GM19238 (cell line): Measurements from ENCODE around the gene ANKRD18A.
"Not testable (repeated sequence)": the region's sequence is repeated elsewhere in the genome, so short reads cannot be mapped to it uniquely, and the experiment has no call there.

Source experiments
- DNase-seq: peaks from one replicate; pipeline ENCODE4 v3.0.0; 2011; ENCODE audit warnings: low spot score; ENCODE audit not compliant: insufficient read length

Gene ANKRD18A

DNA sequence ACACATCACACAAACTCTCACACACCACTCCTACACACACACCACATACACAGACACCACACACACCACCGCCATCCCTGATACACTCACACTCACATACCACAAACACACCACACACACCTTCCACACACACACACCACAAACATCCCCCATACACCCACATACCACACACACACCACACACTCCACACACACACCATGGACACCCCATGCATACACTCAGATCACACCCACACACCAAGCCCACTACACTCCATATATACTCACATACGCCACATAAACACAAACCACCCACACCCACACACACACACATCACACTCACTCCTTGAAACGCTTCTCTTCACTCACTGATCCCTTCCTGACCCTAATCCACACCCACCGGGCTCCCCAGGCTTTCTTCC is 9.1 kb upstream of the ANKRD18A start:
- DNase-seq: no peak

DNA sequence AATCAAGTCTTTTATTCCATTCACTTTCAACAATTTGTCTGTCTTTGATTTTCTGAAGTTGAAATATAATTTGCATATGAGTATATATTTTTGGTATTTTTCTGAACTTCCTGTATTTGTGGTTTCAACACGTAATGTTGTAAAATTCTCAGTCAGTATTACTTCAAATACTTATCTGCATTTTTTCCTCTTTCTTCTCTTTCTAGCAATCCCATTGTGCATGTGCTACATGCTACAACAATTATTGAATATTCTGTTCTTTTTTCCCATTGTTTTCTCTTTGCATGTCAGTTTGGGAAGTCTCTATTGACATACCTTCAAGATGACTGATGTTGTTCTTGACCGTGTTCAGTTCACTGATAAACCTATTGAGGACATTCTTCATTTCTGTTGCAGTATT is 5.6 kb upstream of the ANKRD18A start:
- no peak for DNase-seq

- DNase-seq: no peak
Observed at GRCh38 chr9:38622951-38623350, 2.6 kb upstream of the ANKRD18A start.

DNA sequence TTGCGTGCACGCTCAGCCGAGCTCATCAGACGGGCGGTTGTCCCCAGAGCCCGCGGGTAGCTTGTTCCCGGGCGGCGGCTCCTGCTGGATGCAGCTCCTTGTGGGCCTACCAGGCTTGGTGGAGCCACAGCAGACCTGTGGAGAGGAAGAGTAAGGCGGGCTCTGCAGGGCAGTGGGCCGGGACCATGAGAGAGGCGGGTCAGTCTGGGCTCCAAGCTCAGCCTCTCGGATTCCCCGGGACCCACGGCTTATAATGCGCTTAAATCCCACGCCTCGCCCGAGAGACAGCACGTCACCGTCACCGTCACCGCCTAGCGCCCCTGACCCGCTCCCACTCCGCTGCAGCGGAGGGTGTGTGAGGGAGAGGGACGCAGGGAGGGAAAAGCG is 1.9 kb upstream of the ANKRD18A start:
- no peak for DNase-seq

DNA sequence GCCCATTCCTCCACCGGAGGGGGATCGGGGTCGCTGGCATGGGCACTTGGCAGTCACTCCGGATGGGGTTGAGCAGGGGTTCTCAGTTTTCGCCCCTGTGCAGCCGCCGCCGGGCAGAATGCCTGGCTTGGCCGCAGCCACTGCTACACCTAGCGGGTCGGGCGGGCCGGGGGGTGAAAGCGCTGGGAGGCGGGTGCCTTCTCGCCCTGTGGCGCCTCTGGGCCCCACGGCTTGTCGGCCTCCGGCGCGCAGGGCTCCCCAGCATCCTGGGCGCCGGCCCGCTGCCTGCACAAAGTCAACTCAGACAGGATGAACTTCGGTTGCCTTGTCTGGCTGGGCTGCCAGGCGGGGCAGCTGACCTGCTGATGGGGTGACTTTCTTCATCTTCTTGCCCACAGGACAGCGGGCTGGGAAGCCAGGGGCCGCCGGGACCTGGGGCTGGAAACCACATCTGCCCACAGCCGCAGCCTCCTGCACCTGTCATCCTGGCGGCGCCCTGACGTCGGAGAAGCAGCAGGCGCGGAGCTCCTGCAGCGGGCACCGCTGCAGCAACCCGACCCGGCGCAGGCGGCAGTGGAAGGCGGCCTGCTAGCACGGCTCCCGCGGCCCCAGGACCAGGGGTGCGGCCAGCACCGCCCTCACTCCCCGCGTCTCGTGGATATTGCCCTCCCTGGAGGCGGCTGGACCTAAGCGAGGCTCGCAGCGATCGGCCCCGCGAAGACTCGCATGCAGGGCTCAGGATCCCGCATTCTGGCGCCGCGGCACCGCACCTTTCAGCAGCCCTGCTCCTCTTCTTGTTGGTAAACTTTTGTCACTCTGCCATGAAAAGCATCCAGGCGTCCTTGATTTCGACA is 1.3 kb upstream of the ANKRD18A start:
- no peak for DNase-seq

GRCh38 chr9:38619556-38620447 is 594 bp downstream of the ANKRD18A start:
- no peak for DNase-seq

DNA sequence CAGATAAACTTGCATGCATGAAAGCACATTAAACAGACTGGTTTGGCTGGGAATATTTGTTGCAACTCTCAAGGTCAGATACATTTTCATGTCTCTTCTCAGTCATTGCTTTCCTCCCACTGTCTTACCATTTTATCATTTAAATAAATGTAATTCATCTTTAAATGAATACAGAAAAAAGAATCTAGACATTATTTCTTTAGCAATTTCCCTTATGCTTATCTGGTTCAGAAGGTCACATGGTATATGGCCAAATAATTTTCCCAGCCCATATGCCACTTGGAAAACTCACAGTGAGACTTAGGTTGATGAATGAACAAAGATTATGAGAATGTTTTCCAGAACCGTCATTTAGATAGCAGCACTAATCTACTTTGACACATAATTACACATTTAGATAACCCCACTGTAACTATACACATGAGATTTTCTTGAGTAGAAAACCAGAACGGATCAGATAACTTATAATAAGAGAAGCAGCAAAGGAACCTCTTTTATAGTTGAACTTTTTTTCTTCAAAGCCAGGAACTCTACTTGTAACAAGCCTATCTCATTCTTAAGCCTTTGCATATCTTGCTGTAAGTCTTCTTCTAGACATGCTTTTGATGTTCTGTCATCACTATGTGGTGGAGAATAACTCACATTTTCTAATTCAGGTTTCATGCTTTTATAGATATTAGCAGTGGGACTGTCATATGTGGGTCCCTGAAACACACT is 22.2 kb downstream of the ANKRD18A start:
- not testable (repeated sequence) for DNase-seq

DNA sequence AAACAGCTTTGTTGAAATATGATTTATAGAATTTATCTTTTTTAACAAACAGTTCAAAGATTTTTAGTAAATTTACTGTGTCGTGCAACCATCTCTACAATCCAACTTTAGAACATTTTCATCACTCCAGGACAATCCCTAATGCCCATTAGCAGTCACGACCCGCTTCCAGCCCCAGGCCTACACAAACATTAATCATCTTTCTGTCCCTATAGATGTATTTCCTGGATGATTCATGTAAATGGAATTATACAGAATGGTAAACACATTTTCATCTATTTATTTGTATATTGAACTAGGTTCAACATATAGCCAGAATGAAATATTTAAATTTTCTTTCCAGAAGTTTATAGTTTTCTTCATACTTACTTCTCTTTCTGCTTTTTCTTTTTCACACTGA is 25.3 kb downstream of the ANKRD18A start:
- not testable (repeated sequence) for DNase-seq

DNA sequence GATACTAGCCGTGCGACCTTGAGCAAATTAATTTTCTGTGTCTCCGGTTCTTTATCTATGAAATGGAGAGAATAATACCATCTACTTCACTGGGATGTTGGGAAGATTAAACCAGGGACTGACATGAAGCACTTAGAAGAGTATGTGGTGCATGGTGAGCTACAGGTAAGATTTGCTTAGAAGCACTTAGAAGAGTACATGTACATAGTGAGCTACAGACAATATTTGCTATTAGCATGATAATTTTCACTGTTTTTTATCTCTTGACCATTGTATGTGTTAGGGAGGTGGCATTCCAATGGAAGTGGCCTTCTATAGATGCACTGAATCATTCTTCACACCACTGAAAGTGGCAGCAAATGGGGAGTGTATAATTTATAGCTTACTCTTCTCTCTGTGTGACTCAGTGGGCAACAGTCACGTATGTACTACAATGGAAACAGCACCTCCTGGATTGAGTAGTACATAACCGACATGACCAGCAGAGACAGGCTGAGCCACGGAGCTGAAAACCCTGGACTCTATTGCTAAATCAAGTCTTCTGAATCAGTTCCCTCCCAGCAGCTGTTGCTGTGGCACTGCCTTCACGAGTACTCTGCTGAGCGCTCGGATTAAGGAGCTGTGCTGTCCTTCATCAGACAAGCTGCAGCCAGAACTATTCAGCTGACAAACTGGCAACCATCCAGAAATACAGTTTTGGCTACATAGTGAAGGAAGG is 28.9 kb downstream of the ANKRD18A start:
- DNase-seq: not testable (repeated sequence)

- not testable (repeated sequence) for DNase-seq
Observed at GRCh38 chr9:38583765-38584164, 36.6 kb downstream of the ANKRD18A start.

GRCh38 chr9:38580112-38580511 is 40.3 kb downstream of the ANKRD18A start:
- DNase-seq: not testable (repeated sequence)

GRCh38 chr9:38576181-38576580 is 44.2 kb downstream of the ANKRD18A start:
- DNase-seq: not testable (repeated sequence)

DNA sequence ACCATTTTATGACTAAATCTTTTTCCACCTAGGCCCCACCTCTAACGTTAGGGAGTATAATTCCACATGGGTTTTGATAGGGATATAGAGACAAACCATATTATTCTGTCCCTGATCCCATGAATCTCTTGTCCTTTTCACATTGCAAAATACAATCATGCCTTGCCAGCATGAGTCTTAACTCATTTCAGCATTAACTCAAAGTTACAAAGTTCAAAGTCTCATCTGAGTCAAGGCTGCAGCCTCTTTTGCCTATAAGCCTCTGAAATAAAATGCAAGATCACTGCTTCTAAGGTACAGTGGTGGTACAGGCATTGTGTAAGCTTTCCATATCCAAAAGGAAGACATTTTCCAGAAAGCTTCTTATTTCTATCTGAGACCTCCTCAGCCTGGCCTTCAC is 54.3 kb downstream of the ANKRD18A start:
- not testable (repeated sequence) for DNase-seq

GRCh38 chr9:38565178-38565577 is 55.2 kb downstream of the ANKRD18A start:
- not testable (repeated sequence) for DNase-seq

DNA sequence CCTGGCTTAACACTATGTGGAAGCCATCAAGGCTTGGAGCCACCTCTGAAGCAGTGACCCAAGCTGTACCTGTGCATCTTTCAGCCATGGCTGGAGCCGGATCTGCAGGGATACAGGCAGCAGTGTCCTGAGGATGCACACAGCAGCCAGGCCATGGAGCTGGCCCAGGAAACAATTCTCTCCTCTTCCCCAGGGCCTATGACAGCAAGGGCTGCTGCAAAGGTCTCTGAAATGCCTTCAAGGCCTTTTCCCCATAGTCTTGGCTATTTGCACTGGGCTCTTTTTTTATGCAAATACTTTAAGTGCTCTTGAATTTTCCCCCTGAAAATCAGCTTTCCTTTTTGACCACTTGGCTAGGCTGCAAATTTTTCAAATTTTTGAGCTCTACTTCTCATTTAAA is 56.5 kb downstream of the ANKRD18A start:
- not testable (repeated sequence) for DNase-seq

- DNase-seq: not testable (repeated sequence)
Observed at GRCh38 chr9:38561134-38561533, 59.3 kb downstream of the ANKRD18A start.

- DNase-seq: not testable (repeated sequence)
Observed at GRCh38 chr9:38559172-38559571, 61.2 kb downstream of the ANKRD18A start.

DNA sequence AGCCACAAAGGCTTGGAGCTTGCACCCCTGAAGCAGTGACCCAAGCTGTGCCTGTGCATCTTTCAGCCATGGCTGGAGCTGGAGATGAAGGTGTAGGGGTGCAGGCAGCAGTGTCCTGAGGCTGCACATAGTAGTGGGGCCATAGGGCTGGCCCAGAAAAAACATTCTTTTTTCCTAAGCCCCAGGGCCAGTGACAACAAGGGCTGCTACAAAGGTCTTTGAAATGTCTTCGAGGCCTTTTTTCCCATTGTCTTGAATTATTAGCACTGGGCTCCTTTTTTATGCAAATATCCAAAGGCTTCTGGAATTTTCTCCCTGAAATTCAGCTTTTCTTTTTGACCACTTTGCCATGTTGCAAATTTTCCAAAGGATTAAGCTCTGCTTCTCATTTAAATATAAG is 62.6 kb downstream of the ANKRD18A start:
- DNase-seq: not testable (repeated sequence)

DNA sequence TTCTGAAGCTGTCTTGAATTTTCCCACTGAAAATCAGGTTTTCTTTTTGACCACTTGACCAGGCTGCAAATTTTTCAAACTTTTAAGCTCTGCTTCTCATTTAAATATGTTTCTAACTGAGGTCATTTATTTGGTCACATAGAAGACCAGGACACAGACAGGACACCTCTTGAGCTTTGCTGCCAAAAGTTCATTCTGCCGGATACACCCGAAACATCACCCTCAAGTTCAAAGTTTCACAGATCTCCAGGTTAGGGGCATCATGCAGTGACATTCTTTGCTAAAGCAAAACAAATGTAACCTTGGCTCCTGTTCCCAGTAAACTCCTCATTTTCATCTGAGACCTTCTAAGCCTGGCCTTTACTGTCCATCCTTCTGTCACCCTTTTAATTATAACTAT is 65.4 kb downstream of the ANKRD18A start:
- not testable (repeated sequence) for DNase-seq

GRCh38 chr9:38553019-38553418 is 67.4 kb downstream of the ANKRD18A start:
- DNase-seq: not testable (repeated sequence)
